GM18519 (cell line): ENCODE results near the gene ZSWIM6.
A peak's percentile ranks its signal among the peaks of the same experiment; 100 is the strongest.

Source experiments
- ATAC-seq: cut with Tn5 transposase; IDR thresholded peaks from one replicate; pipeline ENCODE4 v1.9.1; 2021; ENCODE audit warnings: mild to moderate bottlenecking, moderate library complexity; ENCODE audit not compliant: unreplicated experiment, low FRiP score

ZSWIM6 gene

DNA sequence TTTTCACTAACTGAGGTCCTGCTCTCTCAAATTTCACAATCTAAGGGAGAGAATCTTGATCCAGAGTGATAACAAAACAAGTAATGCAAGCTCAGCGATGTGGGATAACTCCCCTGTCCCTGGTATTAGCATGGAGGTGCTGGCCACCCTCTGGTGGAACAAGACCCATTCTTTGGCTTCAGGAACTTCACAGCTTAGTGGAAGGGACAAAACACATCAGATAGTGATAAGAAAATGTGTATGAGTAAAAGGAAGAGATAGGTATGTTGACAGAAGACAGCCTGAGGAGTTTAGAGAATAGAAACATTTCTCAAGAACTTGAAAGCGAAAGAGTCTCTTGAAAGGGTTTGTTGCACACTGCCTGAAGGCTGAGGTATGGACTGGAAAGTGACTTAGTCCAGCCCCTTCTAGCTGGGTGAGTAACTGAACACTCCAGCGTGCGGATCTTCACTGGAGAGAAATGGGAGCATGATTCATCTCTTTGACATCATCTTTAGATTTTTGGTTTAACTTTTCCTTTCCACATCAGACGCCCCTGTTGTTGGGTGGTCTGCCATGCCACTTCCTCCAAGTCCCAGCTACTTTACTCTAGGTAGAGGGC, 25.4 kb upstream of the ZSWIM6 start:
- peak; percentile 71 for ATAC-seq

GRCh38 chr5:61307191-61307590, 24.9 kb upstream of the ZSWIM6 start:
- no peak for ATAC-seq

DNA sequence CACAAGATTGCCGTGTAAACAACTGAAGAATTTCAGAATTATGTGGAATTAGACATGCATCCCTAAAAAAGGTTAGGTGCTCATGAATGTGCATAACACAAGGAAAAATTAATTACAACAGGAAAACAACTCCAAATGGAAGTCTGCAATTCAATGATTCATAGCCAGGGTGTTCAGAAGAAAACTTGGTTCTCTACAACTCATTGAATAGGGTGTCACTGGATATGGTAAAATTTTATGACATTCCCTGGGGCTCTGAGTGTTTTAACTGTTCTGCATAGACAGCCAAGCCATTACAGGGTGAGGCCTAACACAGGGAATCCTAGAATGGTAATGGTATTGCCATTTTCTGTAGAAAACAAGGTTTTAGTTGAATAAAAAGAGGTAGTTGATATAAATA, 24.4 kb upstream of the ZSWIM6 start:
- ATAC-seq = no peak

GRCh38 chr5:61308712-61309111, 23.3 kb upstream of the ZSWIM6 start:
- no peak for ATAC-seq

DNA sequence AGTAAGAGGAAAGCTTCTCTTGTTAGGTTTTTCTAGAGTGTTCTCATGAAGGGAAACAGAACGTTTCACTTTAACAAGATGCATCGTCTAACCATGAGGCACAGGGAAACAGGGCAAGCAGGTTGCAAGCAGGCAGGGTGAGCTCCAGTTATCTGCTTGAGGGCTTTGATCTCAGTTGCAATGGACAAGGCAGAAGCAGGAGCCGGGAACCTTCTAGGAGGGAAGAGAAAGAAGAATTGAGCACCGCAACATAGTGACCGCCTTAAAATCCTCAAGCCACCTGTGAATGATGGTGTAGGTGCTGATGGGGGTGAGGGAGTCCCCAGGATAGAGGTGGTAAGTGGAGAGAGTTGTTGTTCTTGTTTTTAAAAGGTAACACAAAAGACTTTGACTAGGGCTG, 22.9 kb upstream of the ZSWIM6 start:
- no peak for ATAC-seq

- ATAC-seq = no peak
Measured at GRCh38 chr5:61311056-61311610, 20.9 kb upstream of the ZSWIM6 start.

DNA sequence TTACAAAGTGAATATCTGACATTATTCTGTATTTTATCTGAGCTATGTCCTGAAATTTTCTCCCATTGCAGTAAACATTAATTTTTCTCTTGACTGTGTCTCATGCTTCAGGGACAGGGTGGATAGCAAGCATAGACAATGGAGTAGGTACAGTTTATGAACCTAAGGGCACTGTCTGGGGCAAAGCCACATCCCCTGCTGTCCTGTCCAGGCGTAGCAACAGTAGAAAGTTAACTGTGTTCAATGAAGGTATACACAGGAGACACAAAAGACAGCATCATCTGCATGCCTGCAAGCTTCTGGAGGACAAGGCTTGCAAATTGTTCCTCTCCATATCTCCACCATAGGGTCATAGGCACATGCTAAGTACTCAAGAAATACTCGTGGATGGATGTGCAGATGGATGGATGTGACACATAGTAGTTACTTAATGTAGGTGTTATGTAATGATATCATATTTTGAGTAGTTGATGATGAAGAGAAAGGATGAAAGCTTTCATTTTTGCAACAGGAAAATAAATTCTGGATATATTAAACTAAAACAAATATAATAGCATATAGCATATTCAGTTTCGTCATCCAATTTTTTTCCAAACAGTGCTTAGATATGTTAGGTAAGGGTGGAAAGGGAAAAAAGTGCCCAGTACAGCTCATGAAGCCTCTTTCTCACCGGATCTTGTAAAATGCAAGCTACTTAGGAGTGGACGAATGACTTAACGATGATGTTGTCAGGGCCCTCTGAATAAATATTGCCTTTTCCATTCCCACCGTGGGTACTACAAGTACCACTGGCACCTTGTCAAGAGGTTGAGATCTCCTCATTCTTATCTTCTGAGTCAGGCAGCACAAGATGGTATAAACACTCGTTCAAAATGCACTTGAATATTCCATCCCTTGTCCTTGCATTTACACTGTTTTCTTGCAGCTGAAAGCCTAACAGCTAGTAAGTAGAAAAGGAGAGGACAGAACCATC, 19.9 kb upstream of the ZSWIM6 start:
- no peak for ATAC-seq

DNA sequence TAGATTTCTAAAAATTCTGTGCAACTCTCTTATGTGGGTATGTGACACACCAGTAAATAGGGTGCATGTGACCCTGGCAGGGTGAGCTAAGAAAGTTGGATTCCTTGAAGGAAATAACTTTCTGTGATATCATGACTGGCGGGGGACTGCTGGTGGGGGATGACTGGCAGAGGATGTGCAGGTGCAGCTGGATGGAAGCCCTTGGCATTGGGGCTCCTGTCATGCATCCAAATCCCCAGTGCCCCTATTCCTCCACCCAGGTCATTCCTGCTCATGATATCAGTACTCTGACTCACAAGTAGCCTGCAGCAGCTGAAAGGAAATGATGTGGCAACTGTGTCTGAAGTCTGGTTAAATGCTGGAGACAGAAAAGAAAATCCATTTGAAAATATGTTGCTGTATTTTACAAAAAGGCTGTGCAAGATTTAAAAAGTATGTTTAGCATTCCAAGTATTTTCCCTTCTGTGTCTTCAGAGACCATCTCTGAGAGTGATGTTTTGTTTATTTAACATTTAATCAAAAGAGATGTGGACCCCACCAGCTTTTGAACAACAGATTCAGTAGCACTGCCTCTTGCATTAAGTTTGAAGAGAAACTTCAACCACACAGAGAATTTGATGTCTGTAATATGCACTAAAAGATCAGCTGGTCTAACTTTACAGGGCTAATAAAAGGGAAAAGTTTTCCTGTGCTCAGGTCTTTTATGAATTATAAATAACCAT, 17.9 kb upstream of the ZSWIM6 start:
- ATAC-seq = no peak

DNA sequence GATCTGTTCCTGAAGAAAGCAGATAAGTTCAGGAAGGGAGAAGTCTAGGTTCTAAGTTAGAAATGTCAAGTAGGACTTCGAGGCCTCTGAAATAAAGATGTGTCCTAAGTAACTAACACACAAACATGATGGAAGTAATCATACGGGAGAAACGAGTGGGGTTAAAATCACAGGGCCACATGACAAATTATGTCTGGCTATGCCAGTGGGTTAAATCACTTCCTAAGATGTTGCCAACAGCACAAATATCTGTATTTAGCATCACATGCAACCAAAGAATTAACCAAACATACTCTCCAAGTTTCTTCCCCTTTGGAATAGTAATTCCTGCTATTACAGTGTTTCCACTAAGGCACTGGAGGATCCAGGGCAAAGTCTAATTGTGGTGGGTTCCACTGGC, 13.7 kb upstream of the ZSWIM6 start:
- no peak for ATAC-seq

GRCh38 chr5:61319388-61320146, 12.5 kb upstream of the ZSWIM6 start:
- ATAC-seq = peak; percentile 90

DNA sequence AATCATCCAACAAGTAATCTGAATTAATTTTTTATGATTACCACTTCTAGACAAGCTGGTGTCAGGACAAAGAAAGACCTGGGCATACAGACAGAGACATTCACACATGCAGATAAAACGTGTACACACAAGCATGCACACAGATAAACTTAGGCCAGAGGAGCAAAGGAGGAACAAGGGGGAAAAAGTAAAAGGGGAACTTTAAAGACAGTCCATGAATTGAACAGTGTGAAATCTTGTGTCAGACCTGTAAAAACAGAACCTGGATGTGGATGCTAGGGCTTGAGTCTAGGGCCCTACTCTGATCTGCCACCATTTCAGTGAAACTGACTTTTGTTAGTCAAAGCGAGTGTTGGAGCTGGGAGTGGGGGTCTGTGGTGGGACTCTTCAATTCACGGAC, 11.2 kb upstream of the ZSWIM6 start:
- no peak for ATAC-seq

- no peak for ATAC-seq
Measured at GRCh38 chr5:61321669-61322068, 10.4 kb upstream of the ZSWIM6 start.

DNA sequence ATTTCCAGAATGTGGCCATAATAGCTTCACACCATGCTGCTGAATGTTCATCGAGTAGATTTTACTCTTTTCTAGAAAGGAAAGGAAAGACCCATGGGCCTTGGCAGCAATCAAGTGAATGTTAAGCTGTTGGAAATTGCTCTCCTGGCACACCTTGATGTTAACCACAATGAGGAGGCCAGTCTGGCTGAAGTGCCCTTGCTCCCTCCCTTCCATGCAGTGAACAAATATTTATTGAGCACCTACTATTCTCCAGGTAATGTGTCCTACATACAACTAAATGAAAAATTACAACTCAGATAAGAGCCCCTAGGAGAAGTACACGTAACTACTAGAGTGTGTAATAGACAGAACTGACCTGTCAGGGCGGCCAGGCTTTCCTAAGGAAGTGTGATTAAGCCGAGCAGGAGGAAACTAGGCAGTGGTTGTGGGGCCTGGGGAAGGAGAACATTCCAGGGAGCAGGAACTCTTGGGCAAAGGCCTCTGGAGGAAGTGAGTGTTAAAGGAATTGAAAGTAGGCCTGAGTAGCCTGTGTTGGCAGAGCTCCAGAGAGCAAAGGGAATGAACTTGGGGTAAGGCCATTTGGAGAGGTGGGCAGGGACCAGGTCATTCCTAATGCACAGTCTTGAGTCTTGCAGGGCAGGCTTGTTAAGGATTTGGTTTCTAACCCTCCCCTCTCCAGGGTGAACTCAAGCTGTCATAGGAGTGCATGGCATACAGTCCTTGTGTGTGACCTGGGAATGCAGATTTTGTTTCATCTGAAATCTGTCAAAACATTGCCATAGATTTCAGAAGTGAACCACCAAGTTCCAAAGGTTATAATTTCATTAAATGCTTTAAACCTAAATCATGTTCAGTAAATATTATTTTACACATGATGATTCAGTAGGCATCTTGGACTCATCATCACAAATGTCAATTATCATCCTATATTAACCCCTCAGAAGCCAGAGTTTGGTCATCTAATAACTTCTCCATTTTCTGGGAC, 9.0 kb upstream of the ZSWIM6 start:
- ATAC-seq = no peak

- ATAC-seq = peak; percentile 36
Measured at GRCh38 chr5:61327760-61328753, 4.0 kb upstream of the ZSWIM6 start.

DNA sequence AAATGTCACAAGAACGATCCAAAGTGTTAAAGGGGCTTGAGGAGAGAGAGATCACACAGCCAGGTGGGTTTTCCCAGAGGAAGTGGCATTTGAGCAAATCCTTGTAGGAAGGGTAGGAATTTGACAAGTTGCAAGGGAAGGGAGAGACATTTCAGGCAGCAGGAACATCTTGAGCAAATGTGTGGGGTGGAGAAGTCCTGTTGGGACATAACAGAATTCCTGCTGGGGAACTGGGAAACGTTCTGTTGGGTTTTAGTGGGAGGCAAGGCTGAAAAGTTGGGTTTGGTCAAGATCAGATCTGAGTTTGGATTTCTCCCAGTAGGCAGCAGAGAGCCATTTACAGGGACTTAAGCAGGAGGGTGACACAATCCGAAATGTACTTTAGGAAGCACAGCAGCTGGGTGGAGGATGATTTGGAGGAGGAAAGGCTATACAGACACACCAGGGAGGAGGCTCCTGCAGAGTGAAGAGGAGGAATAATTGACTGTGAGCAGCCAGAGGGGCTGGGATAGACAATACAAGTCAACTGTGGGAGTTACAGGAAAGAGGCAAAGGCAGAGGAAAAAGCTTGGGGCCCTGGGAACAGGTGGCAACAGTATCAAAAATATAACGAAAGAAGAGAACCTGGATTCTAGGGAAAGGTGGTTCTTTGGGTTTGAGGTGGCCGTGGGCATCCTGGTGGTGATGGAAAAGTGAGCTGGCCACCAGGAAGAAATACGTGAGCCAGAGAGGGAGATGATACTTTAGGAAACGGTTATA, 3.1 kb upstream of the ZSWIM6 start:
- no peak for ATAC-seq

GRCh38 chr5:61329550-61330128, 2.4 kb upstream of the ZSWIM6 start:
- no peak for ATAC-seq

DNA sequence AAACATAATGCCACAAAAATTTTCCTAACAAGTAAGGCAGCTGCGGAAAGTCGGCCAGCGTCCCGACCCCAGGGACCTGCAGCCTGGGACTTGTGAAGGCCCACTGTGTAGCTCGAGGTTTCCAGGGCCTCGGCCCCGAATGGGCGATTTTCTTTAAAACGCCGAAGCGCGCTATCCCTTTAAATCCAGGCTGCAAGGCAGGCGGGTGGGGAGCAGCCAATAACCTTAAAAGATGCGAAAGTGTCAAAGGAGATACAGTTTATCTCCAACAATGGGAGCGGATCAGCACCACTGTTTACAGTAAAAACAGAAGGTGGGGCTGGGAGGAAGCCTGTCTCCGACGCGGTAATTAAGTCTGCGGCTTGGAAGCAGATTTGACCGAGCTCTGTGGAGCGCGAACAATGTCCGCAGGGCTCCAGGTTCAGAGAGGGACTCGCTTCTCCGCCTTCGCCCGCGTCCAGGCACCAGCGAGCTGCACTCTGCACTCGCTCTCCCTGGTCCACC, 1.7 kb upstream of the ZSWIM6 start:
- ATAC-seq = no peak
